ENCODE results near the gene PIP4P1. TPM values are rescaled to one million over a fixed set of nuclear protein-coding genes. Genes with fewer than 3 reads are reported as not detected.
"Not testable (repeated sequence)": the region's sequence is repeated elsewhere in the genome, so short reads cannot be mapped to it uniquely, and the experiment has no call there.

The PIP4P1 gene
- polyA plus RNA-seq, 2 of the 4 experiments (the other 2 are of a cell fraction): 30.4 to 35.8 TPM

DNA sequence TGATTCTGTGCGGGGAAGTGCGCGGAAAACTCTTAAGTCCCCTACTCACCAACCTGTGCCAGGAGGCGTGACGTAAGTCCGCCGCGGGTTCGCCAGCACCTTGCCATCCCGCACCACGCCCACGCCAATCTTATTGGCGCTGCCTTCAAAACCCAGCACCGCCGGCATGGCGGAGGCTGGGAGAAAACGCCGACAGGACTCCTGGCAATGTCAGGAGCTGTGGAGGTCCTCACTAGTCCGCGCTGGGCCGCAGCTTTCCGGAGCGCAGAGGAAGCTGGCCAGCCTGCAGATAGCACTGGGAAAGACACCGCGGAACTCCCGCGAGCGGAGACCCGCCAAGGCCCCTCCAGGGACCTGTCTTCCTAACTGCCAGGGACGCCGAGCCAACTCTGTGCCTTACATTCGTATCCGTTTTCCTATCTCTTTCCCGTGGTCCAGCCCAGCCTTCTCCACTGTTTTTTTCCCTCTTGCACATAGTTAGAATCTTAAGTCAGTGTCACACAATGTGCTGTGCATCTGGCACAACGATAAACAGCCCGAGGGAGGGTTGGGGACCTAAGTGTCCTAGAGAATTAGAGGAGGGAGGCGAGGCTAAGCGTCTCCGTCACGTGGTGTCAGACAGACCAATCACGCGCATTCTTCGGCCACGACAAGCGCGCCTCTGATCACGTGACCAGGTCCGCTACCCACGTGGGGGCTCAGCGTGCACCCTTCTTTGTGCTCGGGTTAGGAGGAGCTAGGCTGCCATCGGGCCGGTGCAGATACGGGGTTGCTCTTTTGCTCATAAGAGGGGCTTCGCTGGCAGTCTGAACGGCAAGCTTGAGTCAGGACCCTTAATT is 6.5 kb downstream of the PIP4P1 start, which contains the start of the genes APEX1 and OSGEP (continued):
- TF ChIP-seq KDM1A (IDR thresholded peaks at IDR 0.05; ENCODE audit: low read depth) (no peak), ZSCAN20 (CRISPR knock-in tag; IDR thresholded peaks at IDR 0.05) (no peak), NFE2L2 (conservative IDR thresholded peaks at IDR 0.05; ENCODE audit: low read length) (0 out of 2 replicates have a peak, but pooled peaks have one; percentile 1), POLR2A (IDR thresholded peaks at IDR 0.05; ENCODE audit: low read length) (peak; percentile 75), GATA3 (IDR thresholded peaks at IDR 0.05; ENCODE audit: borderline replicate concordance) (0 out of 2 replicates have a peak, but pooled peaks have one; percentile 23), RFX5 (IDR thresholded peaks at IDR 0.05) (no peak), ZFP36 (IDR thresholded peaks at IDR 0.05; ENCODE audit: borderline replicate concordance, partially characterized antibody) (no peak), RAD21 (conservative IDR thresholded peaks at IDR 0.05 in 1 of 2, IDR thresholded peaks at IDR 0.05 in 1 of 2) (no peak), EHF (CRISPR knock-in tag; IDR thresholded peaks at IDR 0.05) (no peak), RNF2 (IDR thresholded peaks at IDR 0.05; ENCODE audit: borderline replicate concordance, low read depth) (no peak), ZNF302 (CRISPR knock-in tag; IDR thresholded peaks at IDR 0.05) (no peak), MAFK (IDR thresholded peaks at IDR 0.05; ENCODE audit: partially characterized antibody) (no peak), RCOR1 (IDR thresholded peaks at IDR 0.05; ENCODE audit: low read depth, low read length) (no peak), ZC3H11A (IDR thresholded peaks at IDR 0.05) (no peak), HOXB13 (CRISPR knock-in tag; IDR thresholded peaks at IDR 0.05; ENCODE audit: low read depth) (0 out of 2 replicates have a peak, but pooled peaks have one; percentile 60), CBX8 (IDR thresholded peaks at IDR 0.05) (no peak), HOXA7 (CRISPR knock-in tag; IDR thresholded peaks at IDR 0.05) (no peak), JUN (IDR thresholded peaks at IDR 0.05) (peak in 1 of 2 experiments; percentile 85), EP300 (IDR thresholded peaks at IDR 0.05) (no peak), MYC (IDR thresholded peaks at IDR 0.05; ENCODE audit: borderline replicate concordance, low read length) (peak; percentile 95), MAZ (IDR thresholded peaks at IDR 0.05; ENCODE audit: borderline replicate concordance, low read depth, low read length) (no peak), ESRRA (IDR thresholded peaks at IDR 0.05; ENCODE audit: borderline replicate concordance, low read length) (no peak), TFCP2L1 (CRISPR knock-in tag; IDR thresholded peaks at IDR 0.05) (no peak), KDM5A (IDR thresholded peaks at IDR 0.05) (no peak; the same call in 1 of the 2 replicates), SMC3 (IDR thresholded peaks at IDR 0.05) (no peak), SREBF2 (IDR thresholded peaks at IDR 0.05) (no peak)
- TF ChIP-seq, protein P1, sequence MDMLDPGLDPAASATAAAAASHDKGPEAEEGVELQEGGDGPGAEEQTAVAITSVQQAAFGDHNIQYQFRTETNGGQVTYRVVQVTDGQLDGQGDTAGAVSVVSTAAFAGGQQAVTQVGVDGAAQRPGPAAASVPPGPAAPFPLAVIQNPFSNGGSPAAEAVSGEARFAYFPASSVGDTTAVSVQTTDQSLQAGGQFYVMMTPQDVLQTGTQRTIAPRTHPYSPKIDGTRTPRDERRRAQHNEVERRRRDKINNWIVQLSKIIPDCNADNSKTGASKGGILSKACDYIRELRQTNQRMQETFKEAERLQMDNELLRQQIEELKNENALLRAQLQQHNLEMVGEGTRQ (IDR thresholded peaks at IDR 0.05): peak; percentile 100
- TF ChIP-seq, protein P2, sequence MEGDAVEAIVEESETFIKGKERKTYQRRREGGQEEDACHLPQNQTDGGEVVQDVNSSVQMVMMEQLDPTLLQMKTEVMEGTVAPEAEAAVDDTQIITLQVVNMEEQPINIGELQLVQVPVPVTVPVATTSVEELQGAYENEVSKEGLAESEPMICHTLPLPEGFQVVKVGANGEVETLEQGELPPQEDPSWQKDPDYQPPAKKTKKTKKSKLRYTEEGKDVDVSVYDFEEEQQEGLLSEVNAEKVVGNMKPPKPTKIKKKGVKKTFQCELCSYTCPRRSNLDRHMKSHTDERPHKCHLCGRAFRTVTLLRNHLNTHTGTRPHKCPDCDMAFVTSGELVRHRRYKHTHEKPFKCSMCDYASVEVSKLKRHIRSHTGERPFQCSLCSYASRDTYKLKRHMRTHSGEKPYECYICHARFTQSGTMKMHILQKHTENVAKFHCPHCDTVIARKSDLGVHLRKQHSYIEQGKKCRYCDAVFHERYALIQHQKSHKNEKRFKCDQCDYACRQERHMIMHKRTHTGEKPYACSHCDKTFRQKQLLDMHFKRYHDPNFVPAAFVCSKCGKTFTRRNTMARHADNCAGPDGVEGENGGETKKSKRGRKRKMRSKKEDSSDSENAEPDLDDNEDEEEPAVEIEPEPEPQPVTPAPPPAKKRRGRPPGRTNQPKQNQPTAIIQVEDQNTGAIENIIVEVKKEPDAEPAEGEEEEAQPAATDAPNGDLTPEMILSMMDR (IDR thresholded peaks at IDR 0.05): no peak
- TF ChIP-seq, protein P3, sequence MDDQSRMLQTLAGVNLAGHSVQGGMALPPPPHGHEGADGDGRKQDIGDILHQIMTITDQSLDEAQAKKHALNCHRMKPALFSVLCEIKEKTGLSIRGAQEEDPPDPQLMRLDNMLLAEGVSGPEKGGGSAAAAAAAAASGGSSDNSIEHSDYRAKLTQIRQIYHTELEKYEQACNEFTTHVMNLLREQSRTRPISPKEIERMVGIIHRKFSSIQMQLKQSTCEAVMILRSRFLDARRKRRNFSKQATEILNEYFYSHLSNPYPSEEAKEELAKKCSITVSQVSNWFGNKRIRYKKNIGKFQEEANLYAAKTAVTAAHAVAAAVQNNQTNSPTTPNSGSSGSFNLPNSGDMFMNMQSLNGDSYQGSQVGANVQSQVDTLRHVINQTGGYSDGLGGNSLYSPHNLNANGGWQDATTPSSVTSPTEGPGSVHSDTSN (IDR thresholded peaks at IDR 0.05): no peak
- TF ChIP-seq, protein P4, sequence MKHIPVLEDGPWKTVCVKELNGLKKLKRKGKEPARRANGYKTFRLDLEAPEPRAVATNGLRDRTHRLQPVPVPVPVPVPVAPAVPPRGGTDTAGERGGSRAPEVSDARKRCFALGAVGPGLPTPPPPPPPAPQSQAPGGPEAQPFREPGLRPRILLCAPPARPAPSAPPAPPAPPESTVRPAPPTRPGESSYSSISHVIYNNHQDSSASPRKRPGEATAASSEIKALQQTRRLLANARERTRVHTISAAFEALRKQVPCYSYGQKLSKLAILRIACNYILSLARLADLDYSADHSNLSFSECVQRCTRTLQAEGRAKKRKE (CRISPR knock-in tag; IDR thresholded peaks at IDR 0.05; ENCODE audit: low read depth): no peak
- TF ChIP-seq, protein P5, sequence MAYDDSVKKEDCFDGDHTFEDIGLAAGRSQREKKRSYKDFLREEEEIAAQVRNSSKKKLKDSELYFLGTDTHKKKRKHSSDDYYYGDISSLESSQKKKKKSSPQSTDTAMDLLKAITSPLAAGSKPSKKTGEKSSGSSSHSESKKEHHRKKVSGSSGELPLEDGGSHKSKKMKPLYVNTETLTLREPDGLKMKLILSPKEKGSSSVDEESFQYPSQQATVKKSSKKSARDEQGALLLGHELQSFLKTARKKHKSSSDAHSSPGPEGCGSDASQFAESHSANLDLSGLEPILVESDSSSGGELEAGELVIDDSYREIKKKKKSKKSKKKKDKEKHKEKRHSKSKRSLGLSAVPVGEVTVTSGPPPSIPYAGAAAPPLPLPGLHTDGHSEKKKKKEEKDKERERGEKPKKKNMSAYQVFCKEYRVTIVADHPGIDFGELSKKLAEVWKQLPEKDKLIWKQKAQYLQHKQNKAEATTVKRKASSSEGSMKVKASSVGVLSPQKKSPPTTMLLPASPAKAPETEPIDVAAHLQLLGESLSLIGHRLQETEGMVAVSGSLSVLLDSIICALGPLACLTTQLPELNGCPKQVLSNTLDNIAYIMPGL (CRISPR knock-in tag; IDR thresholded peaks at IDR 0.05; ENCODE audit: borderline replicate concordance): no peak
- TF ChIP-seq, protein P6, sequence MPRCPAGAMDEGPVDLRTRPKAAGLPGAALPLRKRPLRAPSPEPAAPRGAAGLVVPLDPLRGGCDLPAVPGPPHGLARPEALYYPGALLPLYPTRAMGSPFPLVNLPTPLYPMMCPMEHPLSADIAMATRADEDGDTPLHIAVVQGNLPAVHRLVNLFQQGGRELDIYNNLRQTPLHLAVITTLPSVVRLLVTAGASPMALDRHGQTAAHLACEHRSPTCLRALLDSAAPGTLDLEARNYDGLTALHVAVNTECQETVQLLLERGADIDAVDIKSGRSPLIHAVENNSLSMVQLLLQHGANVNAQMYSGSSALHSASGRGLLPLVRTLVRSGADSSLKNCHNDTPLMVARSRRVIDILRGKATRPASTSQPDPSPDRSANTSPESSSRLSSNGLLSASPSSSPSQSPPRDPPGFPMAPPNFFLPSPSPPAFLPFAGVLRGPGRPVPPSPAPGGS (IDR thresholded peaks at IDR 0.05): peak; percentile 79
- TF ChIP-seq, protein P7, sequence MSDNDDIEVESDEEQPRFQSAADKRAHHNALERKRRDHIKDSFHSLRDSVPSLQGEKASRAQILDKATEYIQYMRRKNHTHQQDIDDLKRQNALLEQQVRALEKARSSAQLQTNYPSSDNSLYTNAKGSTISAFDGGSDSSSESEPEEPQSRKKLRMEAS (IDR thresholded peaks at IDR 0.05): peak; percentile 99

DNA sequence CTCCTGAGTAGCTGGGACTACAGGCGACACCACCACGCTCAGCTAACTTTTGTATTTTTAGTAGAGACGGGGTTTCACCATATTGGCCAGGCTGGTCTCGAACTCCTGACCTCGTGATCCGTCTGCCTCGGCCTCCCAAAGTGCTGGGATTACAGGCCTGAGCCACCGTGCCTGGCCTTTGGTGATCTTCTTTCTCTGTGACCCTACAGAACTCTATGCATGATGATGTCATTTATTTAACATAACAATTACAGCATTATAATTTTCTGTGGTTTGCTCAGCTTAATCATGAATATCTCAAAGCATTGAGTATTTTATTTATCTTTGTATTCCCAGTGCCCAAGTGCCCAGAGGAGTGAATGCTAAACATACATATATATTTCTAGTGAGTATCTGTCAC is 8.4 kb downstream of the PIP4P1 start:
- WGBS (ENCODE audit: missing lambda C conversion rate): 91% methylated on average over 8 of the region's 8 CpGs
- not testable (repeated sequence) for FAIRE-seq; H3K9me3 ChIP-seq; H3K4me3 ChIP-seq; ATAC-seq; H3K27ac ChIP-seq; DNase-seq (ENCODE audit: low read depth in 1 of 2, low spot score in 1 of 2)
- H3K4me2 ChIP-seq: peak overlapping the region; percentile 93; the same call in 2 of the 3 replicates
- H3K4me1 ChIP-seq: peaks cover 18% of the 10 kb centered on the region; the same call in 2 of the 3 replicates
- POLR2A ChIA-PET: interaction anchor here (0.7 kb wide), 1 partner anchor 40 kb away, joined by 4 read pairs; no protein-coding TSS in a partner anchor
- CTCF ChIA-PET: interaction anchor here (0.8 to 1.3 kb wide), 4 partner anchors 21 to 614 kb away, joined by 3 to 4 read pairs (median 3); no protein-coding TSS in a partner anchor
